ENCODE measurements around the gene MDM2. TPM values are rescaled to one million over a fixed set of nuclear protein-coding genes. Genes with fewer than 3 reads are reported as not detected.

The MDM2 gene
- total and polyA plus RNA-seq, 9 of the 15 experiments (the other 6 are each of a cell fraction or from before 2014, with no cell fraction given): 13.6 to 100 (median 49.0) TPM

DNA sequence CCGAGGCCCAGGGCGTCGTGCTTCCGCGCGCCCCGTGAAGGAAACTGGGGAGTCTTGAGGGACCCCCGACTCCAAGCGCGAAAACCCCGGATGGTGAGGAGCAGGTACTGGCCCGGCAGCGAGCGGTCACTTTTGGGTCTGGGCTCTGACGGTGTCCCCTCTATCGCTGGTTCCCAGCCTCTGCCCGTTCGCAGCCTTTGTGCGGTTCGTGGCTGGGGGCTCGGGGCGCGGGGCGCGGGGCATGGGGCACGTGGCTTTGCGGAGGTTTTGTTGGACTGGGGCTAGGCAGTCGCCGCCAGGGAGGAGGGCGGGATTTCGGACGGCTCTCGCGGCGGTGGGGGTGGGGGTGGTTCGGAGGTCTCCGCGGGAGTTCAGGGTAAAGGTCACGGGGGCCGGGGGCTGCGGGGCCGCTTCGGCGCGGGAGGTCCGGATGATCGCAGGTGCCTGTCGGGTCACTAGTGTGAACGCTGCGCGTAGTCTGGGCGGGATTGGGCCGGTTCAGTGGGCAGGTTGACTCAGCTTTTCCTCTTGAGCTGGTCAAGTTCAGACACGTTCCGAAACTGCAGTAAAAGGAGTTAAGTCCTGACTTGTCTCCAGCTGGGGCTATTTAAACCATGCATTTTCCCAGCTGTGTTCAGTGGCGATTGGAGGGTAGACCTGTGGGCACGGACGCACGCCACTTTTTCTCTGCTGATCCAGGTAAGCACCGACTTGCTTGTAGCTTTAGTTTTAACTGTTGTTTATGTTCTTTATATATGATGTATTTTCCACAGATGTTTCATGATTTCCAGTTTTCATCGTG is 612 bp downstream of the MDM2 start (continued):
- TF ChIP-seq AFF1 (IDR thresholded peaks at IDR 0.05; ENCODE audit: low read depth in 1 of 2, partially characterized antibody in 2 of 2) (peak in 1 of 2 experiments; percentile 25), MYNN (IDR thresholded peaks at IDR 0.05) (peak; percentile 35; the same call in 1 of the 2 replicates), MYNN (CRISPR knock-in tag; IDR thresholded peaks at IDR 0.05) (no peak), ILK (tag; IDR thresholded peaks at IDR 0.05; ENCODE audit: borderline replicate concordance, low read depth) (no peak), KLF1 (tag; IDR thresholded peaks at IDR 0.05) (peak; percentile 9; the same call in 1 of the 2 replicates), ZNF584 (CRISPR knock-in tag; IDR thresholded peaks at IDR 0.05; ENCODE audit: low read depth) (0 out of 2 replicates have a peak, but pooled peaks have one; percentile 62), SAFB (IDR thresholded peaks at IDR 0.05; ENCODE audit: borderline replicate concordance, low read depth, low read length) (no peak), PYGO2 (tag; IDR thresholded peaks at IDR 0.05) (no peak), RNF2 (IDR thresholded peaks at IDR 0.05) (no peak), CUX1 (CRISPR knock-in tag; IDR thresholded peaks at IDR 0.05) (no peak), HNRNPUL1 (IDR thresholded peaks at IDR 0.05; ENCODE audit: low read length) (no peak), ETS2 (tag; IDR thresholded peaks at IDR 0.05; ENCODE audit: borderline replicate concordance, poor library complexity, severe bottlenecking) (no peak), FOXM1 (IDR thresholded peaks at IDR 0.05; ENCODE audit: low read depth) (peak; percentile 15; the same call in 1 of the 2 replicates), FOXM1 (CRISPR knock-in tag; IDR thresholded peaks at IDR 0.05; ENCODE audit: low read depth) (no peak; the same call in 1 of the 2 replicates)
- TF ChIP-seq, protein P1, sequence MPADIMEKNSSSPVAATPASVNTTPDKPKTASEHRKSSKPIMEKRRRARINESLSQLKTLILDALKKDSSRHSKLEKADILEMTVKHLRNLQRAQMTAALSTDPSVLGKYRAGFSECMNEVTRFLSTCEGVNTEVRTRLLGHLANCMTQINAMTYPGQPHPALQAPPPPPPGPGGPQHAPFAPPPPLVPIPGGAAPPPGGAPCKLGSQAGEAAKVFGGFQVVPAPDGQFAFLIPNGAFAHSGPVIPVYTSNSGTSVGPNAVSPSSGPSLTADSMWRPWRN (IDR thresholded peaks at IDR 0.05; ENCODE audit: low read depth): no peak

All from K562 (cell line).